Lung (tissue), 12 donors: ENCODE measurements around the gene TMEM141. TPM values are rescaled to one million over a fixed set of nuclear protein-coding genes. Genes with fewer than 3 reads are reported as not detected.

Source experiments
- ATAC-seq: fragments of 200-7000 bp; cut with Tn5 transposase; one replicate; pipeline ENCODE4 v1.9.1; 2020; ENCODE audit warnings: moderate number of reproducible peaks; ENCODE audit not compliant: insufficient read depth, low FRiP score
- DNase-seq, 3 donors: peaks; one replicate each; pipeline ENCODE4 v3.0.0-alpha.2; 2013 to 2017
- H3K27ac ChIP-seq, 2 donors: one replicate each; pipeline ENCODE4 v1.5.1; 2013; ENCODE audit warnings: mild to moderate bottlenecking in 2 of 2, moderate library complexity in 2 of 2, control low read depth in 1 of 2, inconsistent platforms in 1 of 2, low read depth in 1 of 2, low read length in 1 of 2
- H3K27me3 ChIP-seq, 3 donors: one replicate each; pipeline ENCODE4 v1.5.1; 2013; ENCODE audit warnings: low read length in 2 of 3; ENCODE audit not compliant: control insufficient read depth in 3 of 3, insufficient read depth in 3 of 3
- H3K36me3 ChIP-seq, 4 donors: one replicate each; pipeline ENCODE4 v1.5.1; 2013; ENCODE audit warnings: low read length in 4 of 4, mild to moderate bottlenecking in 1 of 4, moderate library complexity in 1 of 4; ENCODE audit not compliant: control insufficient read depth in 4 of 4, insufficient read depth in 4 of 4
- H3K4me1 ChIP-seq, 5 donors: one replicate each; pipeline ENCODE4 v1.5.1; 2013; ENCODE audit warnings: low read length in 5 of 5, mild to moderate bottlenecking in 2 of 5, moderate library complexity in 1 of 5; ENCODE audit not compliant: control insufficient read depth in 5 of 5, insufficient read depth in 5 of 5
- H3K4me3 ChIP-seq: one replicate; pipeline ENCODE4 v1.5.1; 2013; ENCODE audit warnings: mild to moderate bottlenecking, control low read depth, moderate library complexity
- H3K9ac ChIP-seq, 2 donors: one replicate each; pipeline ENCODE4 v1.5.1; 2013; ENCODE audit warnings: low read length in 2 of 2, control low read depth in 1 of 2; ENCODE audit not compliant: insufficient read depth in 1 of 2
- H3K9me3 ChIP-seq, 4 donors: one replicate each; pipeline ENCODE4 v1.5.1; 2013; ENCODE audit warnings: low read length in 3 of 4, mild to moderate bottlenecking in 1 of 4, moderate library complexity in 1 of 4; ENCODE audit not compliant: control insufficient read depth in 4 of 4, insufficient read depth in 3 of 4
- WGBS, 2 donors: extraction: QIAGEN DNeasy Blood & Tissue Kit; methylation state at CpG; one replicate each; pipeline ENCODE4 v1.1.7; 2013; 5-methylcytosine and 5-hydroxymethylcytosine counted together
- polyA plus RNA-seq, 2 donors: library from polyadenylated mRNA; stranded (reverse); fragments of 200-250 nt; gene quantifications; one replicate each; pipeline ENCODE4 v1.2.1, GENCODE V29; 2013
- total RNA-seq, 2 donors: library from RNA; depleted of rRNA in 1 of 2; stranded (reverse); fragments of >200 nt in 1 of 2; gene quantifications; one replicate each; pipeline ENCODE4 v1.2.1, GENCODE V29; 2014 to 2021
- TF ChIP-seq, protein P1 (sequence below): IDR thresholded peaks from 2 replicates; pipeline ENCODE4 v1.5.1; 2012; ENCODE audit warnings: mild to moderate bottlenecking; ENCODE audit errors: control extremely low read depth, extremely low read depth
- donor health status: control.
- donor health status: control.
- donor health status: Bipolar disorder and iron deficiency.
- donor health status: healthy.
- donor health status: DM: yes; HTN: yes; CAD: no.

Gene TMEM141
- total and polyA plus RNA-seq, 4 donors: 56.5 to 177 (median 113) TPM

GRCh38 chr9:136829412-136829811, 38.3 kb downstream of the TMEM141 start:
- Histone ChIP-seq H3K9ac (no peak overlapping the region), H3K27me3 (no peaks in the 10 kb centered on the region), H3K4me3 (no peak overlapping the region), H3K27ac (no peak overlapping the region), H3K4me1 (no peaks in the 10 kb centered on the region), H3K9me3 (no peaks in the 10 kb centered on the region), H3K36me3 (peaks cover 0 to 81% (median 16%) of the 10 kb centered on the region in 4 donors)
- WGBS, 2 donors: 94 to 98% methylated on average over 14 of the region's 14 CpGs
- DNase-seq (no peak), ATAC-seq (no peak)
- TF ChIP-seq, protein P1, sequence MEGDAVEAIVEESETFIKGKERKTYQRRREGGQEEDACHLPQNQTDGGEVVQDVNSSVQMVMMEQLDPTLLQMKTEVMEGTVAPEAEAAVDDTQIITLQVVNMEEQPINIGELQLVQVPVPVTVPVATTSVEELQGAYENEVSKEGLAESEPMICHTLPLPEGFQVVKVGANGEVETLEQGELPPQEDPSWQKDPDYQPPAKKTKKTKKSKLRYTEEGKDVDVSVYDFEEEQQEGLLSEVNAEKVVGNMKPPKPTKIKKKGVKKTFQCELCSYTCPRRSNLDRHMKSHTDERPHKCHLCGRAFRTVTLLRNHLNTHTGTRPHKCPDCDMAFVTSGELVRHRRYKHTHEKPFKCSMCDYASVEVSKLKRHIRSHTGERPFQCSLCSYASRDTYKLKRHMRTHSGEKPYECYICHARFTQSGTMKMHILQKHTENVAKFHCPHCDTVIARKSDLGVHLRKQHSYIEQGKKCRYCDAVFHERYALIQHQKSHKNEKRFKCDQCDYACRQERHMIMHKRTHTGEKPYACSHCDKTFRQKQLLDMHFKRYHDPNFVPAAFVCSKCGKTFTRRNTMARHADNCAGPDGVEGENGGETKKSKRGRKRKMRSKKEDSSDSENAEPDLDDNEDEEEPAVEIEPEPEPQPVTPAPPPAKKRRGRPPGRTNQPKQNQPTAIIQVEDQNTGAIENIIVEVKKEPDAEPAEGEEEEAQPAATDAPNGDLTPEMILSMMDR: no peak

GRCh38 chr9:136829981-136830885, 39.1 kb downstream of the TMEM141 start:
- Histone ChIP-seq H3K4me1 (no peaks in the 10 kb centered on the region), H3K27me3 (no peaks in the 10 kb centered on the region), H3K36me3 (peaks cover 0 to 75% (median 16%) of the 10 kb centered on the region in 4 donors), H3K9me3 (no peaks in the 10 kb centered on the region), H3K4me3 (no peak overlapping the region), H3K9ac (no peak overlapping the region), H3K27ac (no peak overlapping the region)
- ATAC-seq: no peak
- TF ChIP-seq, protein P1: no peak
- DNase-seq: no peak
- WGBS, 2 donors: 86 to 92% methylated on average over 41 of the region's 41 CpGs

DNA sequence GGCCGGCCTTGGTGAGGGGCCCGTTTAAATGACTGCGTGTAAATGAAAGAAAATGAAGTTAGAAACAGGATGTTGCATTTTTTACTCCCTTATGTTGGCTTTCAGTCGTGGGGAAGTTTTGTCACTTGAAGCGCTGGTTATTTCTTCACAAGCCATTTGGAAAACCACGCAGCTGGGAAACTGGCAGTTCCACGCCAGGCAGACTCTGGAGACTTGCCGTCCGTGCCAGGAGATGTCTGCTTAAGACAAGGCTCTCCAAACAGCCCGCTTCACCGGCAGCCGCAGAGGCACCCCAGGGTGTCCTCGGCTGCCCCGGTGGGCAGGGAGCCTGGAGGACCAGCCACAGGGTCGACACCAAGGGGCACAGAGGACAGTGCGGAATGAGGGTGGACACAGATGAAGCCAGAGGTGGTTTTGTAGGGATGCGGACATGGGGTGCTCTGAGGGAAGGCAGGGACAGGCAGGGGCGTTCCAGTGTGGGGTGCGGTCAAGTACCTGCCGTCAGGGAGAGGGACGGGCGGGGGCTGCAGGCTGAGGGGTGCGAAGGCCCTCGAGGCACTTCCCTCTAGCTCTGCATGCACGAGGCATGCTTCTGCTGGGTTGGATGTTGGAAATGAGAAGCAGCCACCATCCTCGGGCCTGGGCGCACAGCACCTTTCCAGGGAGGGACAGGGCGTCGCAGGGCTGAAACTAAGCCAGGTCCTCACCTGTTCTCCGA, 40.0 kb downstream of the TMEM141 start:
- TF ChIP-seq, protein P1: no peak
- DNase-seq (no peak), ATAC-seq (no peak)
- 77 to 90% methylated on average over 30 of the region's 30 CpGs for WGBS, 2 donors
- no peak overlapping the region for H3K9ac ChIP-seq
- H3K4me1 ChIP-seq: no peaks in the 10 kb centered on the region
- no peaks in the 10 kb centered on the region for H3K27me3 ChIP-seq
- H3K27ac ChIP-seq: no peak overlapping the region
- no peak overlapping the region for H3K4me3 ChIP-seq
- peaks cover 0 to 76% (median 12%) of the 10 kb centered on the region in 4 donors for H3K36me3 ChIP-seq
- no peaks in the 10 kb centered on the region for H3K9me3 ChIP-seq
